IMR-90 (cell line): ENCODE results near the gene RAD18. TPM values are rescaled to one million over a fixed set of nuclear protein-coding genes. Genes with fewer than 3 reads are reported as not detected.

Source experiments
- ATAC-seq: fragments of 200-7000 bp; cut with Tn5 transposase; 2 replicates; pipeline ENCODE4 v1.9.1; 2020; ENCODE audit warnings: low read depth, mild to moderate bottlenecking, moderate library complexity
- BruUV-seq: library from RNA; stranded (reverse); fragments of 400-500 nt; replicated peaks from 2 replicates; lab custom pipeline; 2021; lab: Mats Ljungman, UMichigan
- CTCF ChIA-PET: fragments of 300-600 bp; formaldehyde crosslinking; extraction: SDS; loops from one replicate; lab custom pipeline; 2021; ENCODE audit warnings: antibody characterized with exemption; lab: Yijun Ruan, JAX
- POLR2A ChIA-PET: fragments of 300-600 bp; sonication (Branson Sonifier 250); formaldehyde crosslinking; loops from one replicate; lab custom pipeline; 2022; ENCODE audit warnings: antibody characterized with exemption; ENCODE audit not compliant: unreplicated experiment; lab: Charles Lee
- DNase-seq: peaks from one replicate; pipeline ENCODE4 v3.0.0; 2013
- H2AFZ ChIP-seq: replicated peaks from 2 replicates; pipeline ENCODE3; 2013; ENCODE audit warnings: low read length, mild to moderate bottlenecking; ENCODE audit not compliant: poor library complexity
- H2AK5ac ChIP-seq: 2 replicates; pipeline ENCODE4 v1.6.1; 2013; ENCODE audit warnings: low read depth, low read length, inconsistent platforms
- H2AK9ac ChIP-seq: replicated peaks from 2 replicates; pipeline ENCODE3; 2013; ENCODE audit warnings: mild to moderate bottlenecking, low read depth, low read length, moderate library complexity; ENCODE audit not compliant: poor library complexity
- H2BK120ac ChIP-seq: 2 replicates; pipeline ENCODE4 v1.6.1; 2013; ENCODE audit warnings: low read depth, low read length, inconsistent platforms
- H2BK15ac ChIP-seq: 3 replicates; pipeline ENCODE4 v1.6.1; 2013; ENCODE audit warnings: low read depth, low read length, inconsistent platforms
- H2BK20ac ChIP-seq: 2 replicates; pipeline ENCODE4 v1.6.1; 2013; ENCODE audit warnings: low read depth, mild to moderate bottlenecking, inconsistent platforms, low read length, moderate library complexity
- H2BK5ac ChIP-seq: 2 replicates; pipeline ENCODE4 v1.6.1; 2013; ENCODE audit warnings: mild to moderate bottlenecking, low read depth, low read length, inconsistent platforms; ENCODE audit not compliant: poor library complexity, severe bottlenecking
- H3K14ac ChIP-seq: replicated peaks from 2 replicates; pipeline ENCODE4 v1.6.1; 2013; ENCODE audit warnings: low read depth, low read length, inconsistent platforms
- H3K18ac ChIP-seq: 2 replicates; pipeline ENCODE4 v1.6.1; 2013; ENCODE audit warnings: low read depth, low read length, control low read depth
- H3K23ac ChIP-seq: 2 replicates; pipeline ENCODE4 v1.6.1; 2013; ENCODE audit warnings: low read depth, low read length, inconsistent platforms
- H3K27ac ChIP-seq: 2 replicates; pipeline ENCODE4 v1.5.1; 2013; ENCODE audit warnings: mild to moderate bottlenecking, control low read depth, low read length; ENCODE audit not compliant: insufficient read depth
- H3K27me3 ChIP-seq: 2 replicates; pipeline ENCODE4 v1.6.1; 2013; ENCODE audit warnings: low read length; ENCODE audit not compliant: control insufficient read depth, insufficient read depth
- H3K36me3 ChIP-seq: 2 replicates; pipeline ENCODE4 v1.6.1; 2013; ENCODE audit warnings: low read length, mixed read lengths; ENCODE audit not compliant: control insufficient read depth, insufficient read depth
- H3K4ac ChIP-seq: 2 replicates; pipeline ENCODE4 v1.6.1; 2013; ENCODE audit warnings: low read depth, low read length, inconsistent platforms
- H3K4me1 ChIP-seq: 2 replicates; pipeline ENCODE4 v1.6.1; 2013; ENCODE audit warnings: low read length, mixed read lengths; ENCODE audit not compliant: control insufficient read depth, insufficient read depth
- H3K4me2 ChIP-seq: 2 replicates; pipeline ENCODE4 v1.6.1; 2013; ENCODE audit warnings: low read depth, mild to moderate bottlenecking, control low read depth, low read length, moderate library complexity
- H3K4me3 ChIP-seq: 2 replicates; pipeline ENCODE4 v1.5.1; 2013; ENCODE audit warnings: low read depth, mild to moderate bottlenecking, control low read depth, low read length, moderate library complexity; ENCODE audit not compliant: insufficient read depth
- H3K56ac ChIP-seq: 2 replicates; pipeline ENCODE4 v1.6.1; 2013; ENCODE audit warnings: low read length, inconsistent platforms; ENCODE audit not compliant: insufficient read depth; ENCODE audit errors: extremely low read depth
- H3K79me1 ChIP-seq, 2 experiments: 2 replicates each; pipeline ENCODE4 v1.6.1; 2013; ENCODE audit warnings: low read length in 2 of 2, inconsistent platforms in 1 of 2, low read depth in 1 of 2
- H3K9ac ChIP-seq: 2 replicates; pipeline ENCODE4 v1.6.1; 2013; ENCODE audit warnings: low read depth, low read length, control low read depth
- H3K9me1 ChIP-seq: 2 replicates; pipeline ENCODE4 v1.6.1; 2013; ENCODE audit warnings: low read length, inconsistent platforms; ENCODE audit not compliant: insufficient read depth
- H3K9me3 ChIP-seq: 2 replicates; pipeline ENCODE4 v1.6.1; 2013; ENCODE audit warnings: low read length; ENCODE audit not compliant: control insufficient read depth, insufficient read depth
- H4K20me1 ChIP-seq: 2 replicates; pipeline ENCODE4 v1.6.1; 2013; ENCODE audit warnings: low read length, inconsistent platforms; ENCODE audit not compliant: insufficient read depth
- H4K5ac ChIP-seq: 2 replicates; pipeline ENCODE4 v1.6.1; 2013; ENCODE audit warnings: mild to moderate bottlenecking, low read depth, low read length, control low read depth
- H4K8ac ChIP-seq, 2 experiments: 2 replicates each; pipeline ENCODE4 v1.6.1; 2013; ENCODE audit warnings: low read depth in 2 of 2, low read length in 2 of 2, control low read depth in 1 of 2, inconsistent platforms in 1 of 2
- H4K91ac ChIP-seq: 2 replicates; pipeline ENCODE4 v1.6.1; 2013; ENCODE audit warnings: low read depth, low read length, inconsistent platforms; ENCODE audit not compliant: insufficient read depth
- BHLHE40 ChIP-seq: fragments of 150-350 bp; IDR thresholded peaks from 2 replicates; pipeline ENCODE4 v1.6.1; 2016; ENCODE audit warnings: mild to moderate bottlenecking, low read depth, low read length
- CHD1 ChIP-seq: IDR thresholded peaks from 2 replicates; pipeline ENCODE4 v1.6.1; 2012; ENCODE audit warnings: low read depth, low read length, improper control_type of control experiment
- FOS ChIP-seq: fragments of 150-350 bp; IDR thresholded peaks from 2 replicates; pipeline ENCODE4 v1.6.1; 2016; ENCODE audit warnings: low read depth, low read length
- MAFK ChIP-seq: IDR thresholded peaks from 2 replicates; pipeline ENCODE4 v1.6.1; 2012; ENCODE audit warnings: low read depth, low read length, improper control_type of control experiment
- MXI1 ChIP-seq: IDR thresholded peaks from 2 replicates; pipeline ENCODE4 v1.6.1; 2012; ENCODE audit warnings: low read depth, mild to moderate bottlenecking, low read length, moderate library complexity, borderline replicate concordance
- NFE2L2 ChIP-seq: fragments of 150-350 bp; IDR thresholded peaks from 2 replicates; pipeline ENCODE4 v1.6.1; 2016; ENCODE audit warnings: low read depth, mild to moderate bottlenecking, low read length
- POLR2A ChIP-seq: IDR thresholded peaks from 2 replicates; pipeline ENCODE4 v1.6.1; 2012; ENCODE audit warnings: mild to moderate bottlenecking, low read depth, low read length
- RCOR1 ChIP-seq: IDR thresholded peaks from 2 replicates; pipeline ENCODE4 v1.6.1; 2012; ENCODE audit warnings: mild to moderate bottlenecking, low read length, improper control_type of control experiment; ENCODE audit not compliant: insufficient replicate concordance
- RFX5 ChIP-seq: IDR thresholded peaks from 2 replicates; pipeline ENCODE4 v1.8.0; 2012; ENCODE audit warnings: low read depth, mild to moderate bottlenecking, low read length, moderate library complexity
- WGBS, 2 experiments: methylation state at CpG; one replicate each; pipeline versions ENCODE4 v1.1.5 to v1.1.7; 2013; ENCODE audit warnings: missing lambda C conversion rate in 2 of 2; ENCODE audit not compliant: insufficient read length in 1 of 2; ENCODE audit errors: extremely low coverage in 2 of 2; 5-methylcytosine and 5-hydroxymethylcytosine counted together
- dilution Hi-C: fragments of 300-500 bp; cut with HindIII; formaldehyde crosslinking; loops from one replicate; pipeline ENCODE4 v1.14.3; 2018; ENCODE audit warnings: low sequenced_read_pairs; ENCODE audit not compliant: unreplicated experiment
- in situ Hi-C: fragments of 300-500 bp; cut with MboI; formaldehyde crosslinking; loops from 3 replicates; pipeline ENCODE4 v1.14.3; 2019; ENCODE audit warnings: low sequenced_read_pairs, inconsistent platforms, mixed read lengths
- intact Hi-C: fragments of 100-400 bp; cut with micrococcal nuclease; formaldehyde crosslinking; loops from 2 replicates; pipeline ENCODE4 v1.10.0; 2022
- polyA plus RNA-seq, 3 experiments: library from polyadenylated mRNA; depleted of rRNA; stranded (reverse); fragments of >200 nt; gene quantifications; 2 replicates each; pipeline ENCODE4 v1.2.3, GENCODE V29; 2012; ENCODE audit warnings: low replicate concordance in 1 of 3
- total RNA-seq: library from RNA; depleted of rRNA; stranded (reverse); fragments of >200 nt; gene quantifications from 2 replicates; pipeline ENCODE4 v1.2.3, GENCODE V29; 2012

Gene RAD18
- total and polyA plus RNA-seq, 2 of the 4 experiments (the other 2 are of a cell fraction) = 8.2 to 17.2 TPM

DNA sequence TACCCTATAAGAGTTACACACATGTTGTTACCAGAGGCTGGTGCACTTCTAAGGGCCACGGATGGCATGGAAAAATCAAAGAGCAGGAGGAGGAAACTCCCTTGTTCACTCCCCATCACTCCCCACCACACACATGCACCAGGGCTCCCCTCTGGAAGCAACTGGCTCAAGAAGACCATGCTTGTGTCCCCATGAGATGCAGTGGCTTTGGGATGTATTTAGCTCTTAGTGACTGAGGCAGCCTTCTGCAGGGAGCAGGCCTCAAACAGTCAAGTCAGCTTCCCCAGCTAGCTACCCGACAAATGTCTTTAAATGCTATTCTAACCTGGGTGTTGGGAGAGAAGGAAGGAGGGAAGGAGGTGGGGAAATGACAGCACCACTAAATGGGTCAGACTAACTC lies 32.9 kb upstream of the RAD18 start:
- no peak overlapping the region for H3K56ac ChIP-seq
- no peak overlapping the region for H2BK120ac ChIP-seq
- in situ Hi-C loops (no loop called here), dilution Hi-C loops (no loop called here), intact Hi-C loops (no loop called here)
- no peak overlapping the region for H2BK15ac ChIP-seq
- H3K9me3 ChIP-seq = no peaks in the 10 kb centered on the region
- no peak overlapping the region for H2AFZ ChIP-seq
- no peak overlapping the region; the same call in 1 of the 2 replicates for H3K23ac ChIP-seq
- TF ChIP-seq RFX5 (no peak), MXI1 (no peak), RCOR1 (no peak), BHLHE40 (no peak), CHD1 (no peak), FOS (no peak), MAFK (no peak), NFE2L2 (no peak), POLR2A (no peak)
- no peak overlapping the region for H2BK5ac ChIP-seq
- H3K4ac ChIP-seq = no peak overlapping the region
- CTCF ChIA-PET = interaction anchor here (1.0 to 2.1 kb wide), 2 partner anchors 18 to 237 kb away, joined by 3 to 6 read pairs; no protein-coding TSS in a partner anchor
- H4K91ac ChIP-seq = no peak overlapping the region
- no peak overlapping the region for H4K8ac ChIP-seq
- POLR2A ChIA-PET = no interaction called here
- no TSS peak for BruUV-seq
- no peak for DNase-seq
- no peak overlapping the region for H3K9ac ChIP-seq
- no peaks in the 10 kb centered on the region for H4K20me1 ChIP-seq
- no peaks in the 10 kb centered on the region for H3K4me1 ChIP-seq
- H2BK20ac ChIP-seq = no peak overlapping the region
- no peak overlapping the region for H2AK5ac ChIP-seq
- no peak for ATAC-seq
- H3K14ac ChIP-seq = no peak overlapping the region
- H3K9me1 ChIP-seq = 0 out of 2 replicates have a peak, but pooled peaks cover 2% of the 10 kb centered on the region
- no peak overlapping the region for H3K18ac ChIP-seq
- no peak overlapping the region for H3K4me2 ChIP-seq
- H3K79me1 ChIP-seq = no peaks in the 10 kb centered on the region
- no peaks in the 10 kb centered on the region for H3K36me3 ChIP-seq
- no peak overlapping the region for H4K5ac ChIP-seq
- H3K27ac ChIP-seq = no peak overlapping the region
- no peak overlapping the region for H3K4me3 ChIP-seq
- H2AK9ac ChIP-seq = no peak overlapping the region
- no CpG with 5 or more reads among the region's 2 CpGs for WGBS, 2 experiments
- H3K27me3 ChIP-seq = peaks cover 15% of the 10 kb centered on the region
